Measurements from ENCODE around the gene MNT.
A peak's percentile ranks its signal among the peaks of the same experiment; 100 is the strongest.

The MNT gene

DNA sequence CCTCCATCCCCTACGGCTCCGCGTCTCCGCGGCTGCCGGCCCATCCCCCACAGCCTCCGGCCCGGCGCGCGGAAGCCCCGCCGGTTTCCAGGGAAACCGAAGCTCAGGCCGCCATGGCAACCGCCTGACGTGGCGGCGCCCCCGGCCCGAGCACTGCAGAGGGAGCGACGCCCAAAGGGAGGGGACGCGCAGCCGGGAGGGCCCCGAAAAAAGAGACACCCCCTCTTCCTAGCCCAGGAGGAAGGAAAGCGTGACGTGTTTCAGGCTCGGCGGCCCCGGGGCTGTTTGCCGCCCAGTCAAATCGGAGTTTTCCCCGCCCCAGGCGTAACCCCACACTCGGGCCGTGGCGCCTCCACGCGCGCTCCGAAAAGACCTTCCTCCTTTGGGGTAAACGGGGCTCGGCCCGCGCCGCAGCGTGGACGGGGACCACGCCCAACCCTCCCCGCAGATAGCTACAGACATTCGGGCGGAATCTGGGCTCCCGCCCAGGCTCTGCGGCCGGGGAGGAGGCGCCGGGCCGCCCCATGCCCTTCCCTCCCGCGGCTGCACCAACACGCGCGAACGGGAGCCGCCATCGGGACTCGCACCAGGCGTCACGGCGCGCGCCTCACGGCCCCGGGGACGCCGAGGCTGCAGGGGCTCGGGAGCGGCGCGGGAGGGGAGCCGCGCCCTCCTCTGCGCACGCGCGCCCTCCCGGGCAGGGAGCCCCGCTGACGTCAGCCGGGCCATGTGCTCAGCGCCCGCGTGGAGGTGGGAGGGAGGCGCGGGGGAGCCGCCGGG is 7.5 kb downstream of the MNT start:
- peak; percentile 78 for DNase-seq (ENCODE audit: low read depth)
- TF ChIP-seq, protein P1, sequence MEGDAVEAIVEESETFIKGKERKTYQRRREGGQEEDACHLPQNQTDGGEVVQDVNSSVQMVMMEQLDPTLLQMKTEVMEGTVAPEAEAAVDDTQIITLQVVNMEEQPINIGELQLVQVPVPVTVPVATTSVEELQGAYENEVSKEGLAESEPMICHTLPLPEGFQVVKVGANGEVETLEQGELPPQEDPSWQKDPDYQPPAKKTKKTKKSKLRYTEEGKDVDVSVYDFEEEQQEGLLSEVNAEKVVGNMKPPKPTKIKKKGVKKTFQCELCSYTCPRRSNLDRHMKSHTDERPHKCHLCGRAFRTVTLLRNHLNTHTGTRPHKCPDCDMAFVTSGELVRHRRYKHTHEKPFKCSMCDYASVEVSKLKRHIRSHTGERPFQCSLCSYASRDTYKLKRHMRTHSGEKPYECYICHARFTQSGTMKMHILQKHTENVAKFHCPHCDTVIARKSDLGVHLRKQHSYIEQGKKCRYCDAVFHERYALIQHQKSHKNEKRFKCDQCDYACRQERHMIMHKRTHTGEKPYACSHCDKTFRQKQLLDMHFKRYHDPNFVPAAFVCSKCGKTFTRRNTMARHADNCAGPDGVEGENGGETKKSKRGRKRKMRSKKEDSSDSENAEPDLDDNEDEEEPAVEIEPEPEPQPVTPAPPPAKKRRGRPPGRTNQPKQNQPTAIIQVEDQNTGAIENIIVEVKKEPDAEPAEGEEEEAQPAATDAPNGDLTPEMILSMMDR (conservative IDR thresholded peaks at IDR 0.05; ENCODE audit: control insufficient read depth, insufficient read depth, low read depth, low read length), result no peak
- H3K4me3 ChIP-seq (ENCODE audit: control insufficient read depth, low read depth, low read length), result peak overlapping the region; percentile 57

DNA sequence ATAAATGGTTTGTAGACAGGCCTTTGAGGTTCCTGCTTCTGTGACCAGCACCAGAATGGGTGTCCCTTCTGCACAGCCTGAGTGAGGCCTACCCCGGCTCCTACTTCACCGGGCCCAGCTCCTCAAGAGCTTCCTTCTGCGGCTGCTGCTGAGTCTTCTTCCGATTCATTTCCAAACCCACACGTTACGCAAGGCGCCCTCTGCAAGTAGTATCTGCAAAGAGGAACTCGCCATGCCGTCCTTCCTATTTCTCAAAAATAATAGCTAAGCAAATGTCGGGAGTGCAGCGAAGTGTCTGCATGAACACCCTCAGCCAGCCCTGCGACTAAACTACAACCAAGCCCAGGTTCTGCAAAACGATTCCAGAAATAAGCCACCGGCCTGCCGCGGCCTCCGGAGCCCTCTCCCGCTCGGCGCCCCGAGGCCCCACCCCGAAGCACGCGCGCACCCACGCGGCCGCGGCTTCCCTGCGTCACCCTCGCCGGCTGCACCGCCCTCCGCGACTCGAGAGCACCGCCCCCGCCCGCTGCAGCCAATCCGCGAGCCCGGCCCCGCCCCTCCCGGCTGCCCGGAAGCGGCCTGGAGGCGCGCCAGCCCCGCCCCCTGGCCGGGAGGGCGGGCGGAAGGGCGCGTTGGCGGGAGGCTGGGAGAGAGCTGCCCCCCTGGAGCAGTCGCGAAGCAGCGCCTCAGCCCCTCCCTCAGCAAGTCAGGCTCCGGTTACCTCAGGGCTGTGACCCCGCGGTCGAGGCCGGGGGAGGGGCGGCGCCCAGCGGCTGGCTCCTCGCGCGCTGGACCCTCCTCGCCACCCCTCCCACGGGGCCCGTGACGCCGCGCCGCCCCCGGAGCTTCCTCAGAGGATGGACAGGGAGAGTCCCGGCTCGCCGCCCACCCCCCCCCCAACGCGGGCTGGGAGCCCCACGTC is 8.3 kb downstream of the MNT start:
- TF ChIP-seq, protein P1 (conservative IDR thresholded peaks at IDR 0.05; ENCODE audit: control insufficient read depth, insufficient read depth, low read depth, low read length), result no peak
- peak; percentile 94 for DNase-seq (ENCODE audit: low read depth)
- peak overlapping the region; percentile 57 for H3K4me3 ChIP-seq (ENCODE audit: control insufficient read depth, low read depth, low read length)

DNA sequence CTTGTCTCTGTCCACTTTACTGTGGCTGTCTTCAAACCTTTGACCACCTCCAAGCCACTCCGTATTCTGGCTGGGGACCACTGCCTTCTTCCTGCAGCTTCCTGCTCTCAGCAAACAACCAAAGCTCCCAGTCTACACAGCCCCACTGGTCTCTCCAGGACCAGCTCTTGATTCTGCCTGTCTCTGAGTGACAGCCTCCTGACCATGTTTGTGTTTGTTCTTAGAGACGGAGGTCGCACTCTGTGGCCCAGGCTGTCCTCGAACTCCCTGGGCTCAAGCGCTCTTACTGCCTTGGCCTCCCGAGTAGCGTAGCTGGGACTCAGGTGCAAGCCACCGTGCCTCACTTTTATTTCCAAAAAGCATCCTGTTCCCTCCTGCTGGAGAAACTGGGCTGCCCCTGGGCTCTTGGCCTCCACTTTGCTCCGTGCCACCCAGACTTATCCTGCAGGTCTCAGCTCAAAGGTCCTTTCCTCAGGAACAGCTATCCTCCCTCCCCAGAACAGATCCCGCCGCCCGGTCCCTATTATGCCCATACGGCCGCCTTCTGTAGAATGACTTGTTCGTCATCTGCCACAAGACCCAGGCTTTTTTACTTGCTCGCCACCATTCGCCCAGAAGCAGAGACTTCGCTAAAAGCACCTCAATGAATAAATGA is 9.1 kb downstream of the MNT start:
- no peak for DNase-seq (ENCODE audit: low read depth)
- TF ChIP-seq, protein P1 (conservative IDR thresholded peaks at IDR 0.05; ENCODE audit: control insufficient read depth, insufficient read depth, low read depth, low read length), result no peak
- H3K4me3 ChIP-seq (ENCODE audit: control insufficient read depth, low read depth, low read length), result peak overlapping the region; percentile 51

DNA sequence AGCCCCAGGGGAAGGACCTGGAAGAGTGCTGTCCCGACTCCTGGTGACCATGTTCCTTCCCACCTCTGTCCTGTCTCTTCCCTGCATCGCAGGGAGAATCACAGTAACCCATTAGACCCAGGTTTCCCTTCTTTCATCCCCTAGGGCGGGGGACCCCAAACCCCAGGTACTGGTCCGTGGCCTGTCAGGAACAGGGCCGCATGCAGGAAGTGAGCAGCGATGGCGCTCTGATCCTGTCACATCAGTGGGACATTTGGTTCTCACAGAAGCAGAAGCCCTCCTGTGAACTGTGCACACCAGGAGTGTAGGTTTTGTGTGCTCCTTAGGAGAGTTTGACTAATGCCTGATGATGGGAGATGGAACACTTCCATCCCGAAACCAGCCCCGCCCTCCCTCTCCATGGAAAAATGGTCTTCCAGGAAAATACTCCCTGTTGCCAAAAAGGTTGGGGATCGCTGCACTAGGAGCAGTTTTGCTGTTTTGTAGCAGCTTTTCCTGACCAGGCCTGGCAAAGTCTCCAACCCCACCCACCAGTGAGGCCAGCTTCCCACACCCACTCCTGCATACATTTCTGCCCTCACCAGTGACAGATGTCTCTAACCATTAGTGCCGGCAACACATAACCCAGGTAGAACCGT is 10.5 kb downstream of the MNT start:
- TF ChIP-seq, protein P1 (conservative IDR thresholded peaks at IDR 0.05; ENCODE audit: control insufficient read depth, insufficient read depth, low read depth, low read length), result no peak
- no peak overlapping the region for H3K4me3 ChIP-seq (ENCODE audit: control insufficient read depth, low read depth, low read length)
- peak; percentile 58 for DNase-seq (ENCODE audit: low read depth)

DNA sequence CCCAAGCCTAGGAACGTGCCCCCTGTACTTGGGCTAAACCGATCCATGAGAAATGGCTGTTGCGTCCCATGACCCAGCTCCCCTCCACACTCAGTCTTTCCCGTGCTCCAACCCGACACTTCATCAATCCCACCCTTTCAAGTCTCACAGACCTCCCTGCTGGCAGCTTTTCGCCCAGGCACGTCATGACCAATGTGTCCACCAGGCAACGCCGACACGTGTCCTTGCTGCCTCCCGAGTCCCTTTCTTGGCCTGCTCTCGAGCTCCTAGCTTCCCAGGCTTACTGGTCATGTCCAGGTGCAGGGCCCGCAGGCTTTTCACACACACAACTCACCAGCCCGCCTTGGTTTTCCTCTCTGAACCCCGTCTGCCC is 12.2 kb downstream of the MNT start:
- H3K4me3 ChIP-seq (ENCODE audit: control insufficient read depth, low read depth, low read length), result no peak overlapping the region
- DNase-seq (ENCODE audit: low read depth), result no peak
- TF ChIP-seq, protein P1 (conservative IDR thresholded peaks at IDR 0.05; ENCODE audit: control insufficient read depth, insufficient read depth, low read depth, low read length), result no peak

DNA sequence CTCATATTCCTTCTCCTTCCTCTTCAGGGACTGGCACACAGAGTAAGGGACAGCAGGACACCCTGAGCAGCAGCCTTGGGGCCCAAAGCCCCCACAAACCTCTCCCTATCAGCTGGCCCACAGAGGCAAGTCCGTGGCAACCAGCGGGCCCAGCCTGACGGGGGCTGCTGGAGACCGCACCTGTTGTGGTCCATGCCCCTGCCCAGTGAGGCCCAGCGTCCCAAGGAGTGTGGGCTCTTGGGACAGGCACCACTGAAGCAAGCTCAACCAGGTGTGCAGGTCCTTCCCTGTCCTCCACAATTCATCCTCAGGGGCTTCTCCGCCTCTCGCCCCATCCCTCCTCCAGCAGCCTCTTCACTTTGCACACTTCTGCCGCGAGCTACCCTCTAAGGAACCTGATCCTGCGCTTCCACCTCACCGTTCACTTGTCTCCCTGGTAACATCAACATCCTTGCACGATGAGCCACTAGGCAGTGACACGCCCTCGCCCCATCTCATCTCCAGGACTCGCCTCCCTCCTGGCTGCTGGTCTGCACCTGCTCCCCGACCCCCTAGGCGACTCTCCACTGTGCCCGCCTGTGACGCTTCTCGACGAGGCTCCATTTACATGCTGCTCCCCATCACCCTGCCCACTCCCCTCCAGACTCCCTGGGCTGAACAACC is 12.7 kb downstream of the MNT start:
- H3K4me3 ChIP-seq (ENCODE audit: control insufficient read depth, low read depth, low read length), result no peak overlapping the region

More for the DNA sequence above, 12.7 kb downstream of the MNT start:
- TF ChIP-seq, protein P1 (conservative IDR thresholded peaks at IDR 0.05; ENCODE audit: control insufficient read depth, insufficient read depth, low read depth, low read length), result no peak
- DNase-seq (ENCODE audit: low read depth), result no peak
